Lower leg skin (tissue), 3 donors: ENCODE results near the gene CACNA1A.
"Not testable (repeated sequence)": the region's sequence is repeated elsewhere in the genome, so short reads cannot be mapped to it uniquely, and the experiment has no call there.

Source experiments
- POLR2A ChIP-seq, 2 donors: fragments of 450-650 bp; IDR thresholded peaks; one replicate each; pipeline ENCODE4 v1.6.1; 2016 to 2017; ENCODE audit warnings: antibody characterized with exemption in 2 of 2, mild to moderate bottlenecking in 1 of 2, moderate library complexity in 1 of 2
- TF ChIP-seq, protein P1 (sequence below), 3 donors: fragments of 450-650 bp; IDR thresholded peaks; one replicate each; pipeline ENCODE4 v1.5.1; 2016; ENCODE audit warnings: antibody characterized with exemption in 3 of 3, mild to moderate bottlenecking in 3 of 3, moderate library complexity in 2 of 3

DNA sequence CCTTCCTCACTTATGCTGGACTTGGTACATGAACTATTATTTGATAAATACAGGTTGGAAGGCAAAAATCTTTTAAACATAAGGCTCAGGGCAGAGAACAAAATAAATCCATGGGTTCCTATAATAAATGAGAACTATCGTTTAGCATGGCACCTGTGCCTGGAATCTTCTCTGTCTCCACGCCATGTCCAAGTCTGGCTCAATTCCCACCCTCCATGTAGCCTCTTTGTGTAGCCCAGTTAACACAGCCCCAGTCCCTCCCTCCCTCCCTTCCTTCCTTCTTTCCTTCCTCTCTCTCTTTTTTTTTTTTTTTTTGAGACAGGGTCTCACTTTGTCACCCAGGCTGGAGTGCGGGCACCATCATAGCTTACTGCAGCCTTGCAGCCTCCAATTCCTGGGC lies 144.6 kb downstream of the CACNA1A start:
- TF ChIP-seq, protein P1, sequence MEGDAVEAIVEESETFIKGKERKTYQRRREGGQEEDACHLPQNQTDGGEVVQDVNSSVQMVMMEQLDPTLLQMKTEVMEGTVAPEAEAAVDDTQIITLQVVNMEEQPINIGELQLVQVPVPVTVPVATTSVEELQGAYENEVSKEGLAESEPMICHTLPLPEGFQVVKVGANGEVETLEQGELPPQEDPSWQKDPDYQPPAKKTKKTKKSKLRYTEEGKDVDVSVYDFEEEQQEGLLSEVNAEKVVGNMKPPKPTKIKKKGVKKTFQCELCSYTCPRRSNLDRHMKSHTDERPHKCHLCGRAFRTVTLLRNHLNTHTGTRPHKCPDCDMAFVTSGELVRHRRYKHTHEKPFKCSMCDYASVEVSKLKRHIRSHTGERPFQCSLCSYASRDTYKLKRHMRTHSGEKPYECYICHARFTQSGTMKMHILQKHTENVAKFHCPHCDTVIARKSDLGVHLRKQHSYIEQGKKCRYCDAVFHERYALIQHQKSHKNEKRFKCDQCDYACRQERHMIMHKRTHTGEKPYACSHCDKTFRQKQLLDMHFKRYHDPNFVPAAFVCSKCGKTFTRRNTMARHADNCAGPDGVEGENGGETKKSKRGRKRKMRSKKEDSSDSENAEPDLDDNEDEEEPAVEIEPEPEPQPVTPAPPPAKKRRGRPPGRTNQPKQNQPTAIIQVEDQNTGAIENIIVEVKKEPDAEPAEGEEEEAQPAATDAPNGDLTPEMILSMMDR (IDR thresholded peaks at IDR 0.05) = not testable (repeated sequence)
- not testable (repeated sequence) for TF ChIP-seq POLR2A (IDR thresholded peaks at IDR 0.05)
